Measurements from ENCODE around the gene SLC22A25. TPM values are rescaled to one million over a fixed set of nuclear protein-coding genes. Genes with fewer than 3 reads are reported as not detected.

SLC22A25 gene
- total RNA-seq, 3 donors from 2014 or later = not detected

GRCh38 chr11:63210111-63210510, 33.3 kb downstream of the SLC22A25 start:
- TF ChIP-seq, protein P1, sequence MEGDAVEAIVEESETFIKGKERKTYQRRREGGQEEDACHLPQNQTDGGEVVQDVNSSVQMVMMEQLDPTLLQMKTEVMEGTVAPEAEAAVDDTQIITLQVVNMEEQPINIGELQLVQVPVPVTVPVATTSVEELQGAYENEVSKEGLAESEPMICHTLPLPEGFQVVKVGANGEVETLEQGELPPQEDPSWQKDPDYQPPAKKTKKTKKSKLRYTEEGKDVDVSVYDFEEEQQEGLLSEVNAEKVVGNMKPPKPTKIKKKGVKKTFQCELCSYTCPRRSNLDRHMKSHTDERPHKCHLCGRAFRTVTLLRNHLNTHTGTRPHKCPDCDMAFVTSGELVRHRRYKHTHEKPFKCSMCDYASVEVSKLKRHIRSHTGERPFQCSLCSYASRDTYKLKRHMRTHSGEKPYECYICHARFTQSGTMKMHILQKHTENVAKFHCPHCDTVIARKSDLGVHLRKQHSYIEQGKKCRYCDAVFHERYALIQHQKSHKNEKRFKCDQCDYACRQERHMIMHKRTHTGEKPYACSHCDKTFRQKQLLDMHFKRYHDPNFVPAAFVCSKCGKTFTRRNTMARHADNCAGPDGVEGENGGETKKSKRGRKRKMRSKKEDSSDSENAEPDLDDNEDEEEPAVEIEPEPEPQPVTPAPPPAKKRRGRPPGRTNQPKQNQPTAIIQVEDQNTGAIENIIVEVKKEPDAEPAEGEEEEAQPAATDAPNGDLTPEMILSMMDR (IDR thresholded peaks at IDR 0.05) = no peak
- Histone ChIP-seq H3K36me3 (ENCODE audit: low read depth) (no peaks in the 10 kb centered on the region), H3K4me3 (no peak overlapping the region), H3K9me3 (no peaks in the 10 kb centered on the region), H3K4me1 (ENCODE audit: low read depth) (no peaks in the 10 kb centered on the region)
- intact Hi-C loops (cut with DNase I, micrococcal nuclease) = loop anchor here in 1 of 2 donors (10.0 kb wide), 1 partner anchor 175 kb away; no protein-coding TSS in a partner anchor
- ATAC-seq (no peak), DNase-seq (no peak)

Other genes with a start within 250 kb of the SLC22A25 start
- not detected for gene SLC22A8, start 227.8 kb downstream of the SLC22A25 start, total RNA-seq
- not detected for gene SLC22A24, start 99.4 kb downstream of the SLC22A25 start, total RNA-seq
- not detected for gene SLC22A9, start 126.2 kb upstream of the SLC22A25 start, total RNA-seq
- gene PLAAT5, start 247.6 kb upstream of the SLC22A25 start, total RNA-seq = 1 to 10 TPM in 2 of 3 donors, under 1 TPM in 1; 0.20 to 5.6 (median 1.3) TPM